Heart right ventricle (tissue), 16 donors: ENCODE data around the gene PLXNC1. TPM values are rescaled to one million over a fixed set of nuclear protein-coding genes. Genes with fewer than 3 reads are reported as not detected.

ENCODE experiments used
- ATAC-seq, 8 donors: fragments of 200-7000 bp; cut with Tn5 transposase; one replicate each; pipeline ENCODE4 v1.9.1; 2020; ENCODE audit warnings: mild to moderate bottlenecking in 8 of 8, moderate library complexity in 8 of 8, moderate number of reproducible peaks in 1 of 8
- DNase-seq, 2 donors: peaks; one replicate each; pipeline ENCODE4 v3.0.0-alpha.2; 2020
- H3K27ac ChIP-seq, 10 donors: fragments of 200-600 bp; sonication (generic) in 2 of 10; one replicate each; pipeline versions ENCODE4 v1.5.0 to v1.8.0; 2020 to 2022; ENCODE audit warnings: mild to moderate bottlenecking in 3 of 10
- H3K27me3 ChIP-seq, 7 donors: fragments of 200-600 bp; one replicate each; pipeline ENCODE4 v1.8.0; 2021 to 2022; ENCODE audit warnings: mild to moderate bottlenecking in 2 of 7
- H3K36me3 ChIP-seq, 9 donors: fragments of 200-600 bp; sonication (generic) in 1 of 9; one replicate each; pipeline versions ENCODE4 v1.5.0 to v1.8.0; 2020 to 2022; ENCODE audit warnings: mild to moderate bottlenecking in 2 of 9
- H3K4me1 ChIP-seq, 9 donors: fragments of 200-600 bp; sonication (generic) in 1 of 9; one replicate each; pipeline versions ENCODE4 v1.5.0 to v1.8.0; 2020 to 2022; ENCODE audit warnings: mild to moderate bottlenecking in 4 of 9
- H3K4me3 ChIP-seq, 10 donors: fragments of 200-600 bp; sonication (generic) in 2 of 10; one replicate each; pipeline versions ENCODE4 v1.5.0 to v1.8.0; 2020 to 2022; ENCODE audit warnings: mild to moderate bottlenecking in 7 of 10, moderate library complexity in 2 of 10
- H3K9me3 ChIP-seq, 11 donors: fragments of 200-600 bp in 10 of 11; sonication (generic) in 2 of 11; one replicate each; pipeline versions ENCODE4 v1.5.0 to v1.8.0; 2013 to 2022; ENCODE audit warnings: mild to moderate bottlenecking in 2 of 11, control low read depth in 1 of 11, moderate library complexity in 1 of 11
- CTCF ChIP-seq, 9 donors: fragments of 200-600 bp; sonication (generic) in 2 of 9; IDR thresholded peaks; one replicate each; pipeline versions ENCODE4 v1.5.0 to v1.8.0; 2021 to 2022; ENCODE audit warnings: antibody characterized with exemption in 9 of 9, mild to moderate bottlenecking in 5 of 9, moderate library complexity in 1 of 9
- WGBS, 2 donors: extraction: QIAGEN DNeasy Blood & Tissue Kit; methylation state at CpG; one replicate each; pipeline ENCODE4 v1.1.7; 2013; ENCODE audit warnings: inconsistent platforms in 1 of 2; 5-methylcytosine and 5-hydroxymethylcytosine counted together
- intact Hi-C, 10 donors: fragments of 100-400 bp; cut with DNase I; formaldehyde crosslinking; loops; one replicate each; pipeline versions ENCODE4 v1.11.1 to v1.14.2; 2022
- polyA plus RNA-seq, 2 donors: library from polyadenylated mRNA; stranded (reverse); fragments of 200-250 nt; gene quantifications; one replicate each; pipeline ENCODE4 v1.2.3, GENCODE V29; 2013
- total RNA-seq, 10 donors: library from RNA; stranded (reverse); fragmentation: NEBNext Ultra II Directional in 3 of 10; extraction: Animal tissue kit (Norgen Biotek cat#: 25700) in 3 of 10; gene quantifications; one replicate each; pipeline versions ENCODE4 v1.2.1 to v1.2.4, GENCODE V29; 2021 to 2023
- donor health status: Arrhythmogenic right ventricular cardiomyopathy.
- donor health status: ischemic (EF 13 %, LVEDD 7.1; RV severe dilation, severe dysfunction).
- donor health status: healthy with polysubstance abuse.
- donor health status: DM: no; HTN: yes; CAD: no.
- donor health status: DM: no; HTN: no; CAD: no.
- donor health status: ischemic (EF 25% LVEDD 6.9; RV normal size, moderate dysfunction).
- donor health status: ischemic (EF 25% LVEDD 5.7; RV mildly dilated, moderate dysfunction).
- donor health status: healthy.
- donor health status: DM: yes; HTN: yes; CAD: no.
- donor health status: Ischemic cardiomyopathy.
- donor health status: ischemic (EF 35%, LVEDD 5.7; RV mildly dilated, moderate dysfunction).
- donor health status: nonischemic (EF 11% LVEDD 7.7; RV severe dilation, severe dysfunction).
- donor health status: DM: yes; HTN: yes; CAD: no.
- donor health status: PGD.
- donor health status: ischemic (EF 29% LVEDD 5.4; RV normal size, mild dysfunction).
- donor health status: nonischemic (EF 23%, LVEDD 6.1; RV moderate dilation, normal function).

The PLXNC1 gene
- total and polyA plus RNA-seq, 12 donors, result 0.72 to 8.5 (median 2.7) TPM

- Histone ChIP-seq H3K36me3 (peaks cover 0 to 31% (median 0%) of the 10 kb centered on the region in 9 donors), H3K4me1 (peaks cover 0 to 80% (median 45%) of the 10 kb centered on the region in 9 donors), H3K27ac (peak overlapping the region in 7 of 10 donors; percentile 15 to 94 (median 88)), H3K27me3 (no peaks in the 10 kb centered on the region), H3K4me3 (no peak overlapping the region), H3K9me3 (no peaks in the 10 kb centered on the region)
- DNase-seq (no peak), ATAC-seq (no peak)
- intact Hi-C loops, result loop anchor here in 1 of 10 donors (10.0 kb wide), 1 partner anchor 119 kb away; the partner anchor contains the start of gene PLXNC1
- 56 to 57% methylated on average over 20 of the region's 20 CpGs for WGBS, 2 donors
- no peak for TF ChIP-seq CTCF (IDR thresholded peaks at IDR 0.05)
Observed at GRCh38 chr12:94263905-94264561, 115.7 kb downstream of the PLXNC1 start.

- DNase-seq (no peak), ATAC-seq (no peak)
- H3K27ac ChIP-seq, result peak overlapping the region in 7 of 10 donors; percentile 15 to 92 (median 86)
- intact Hi-C loops, result loop anchor here in 1 of 10 donors (10.0 kb wide), 1 partner anchor 120 kb away; the partner anchor contains the start of gene PLXNC1
- no peak overlapping the region for H3K4me3 ChIP-seq
- no peaks in the 10 kb centered on the region for H3K27me3 ChIP-seq
- H3K4me1 ChIP-seq, result peaks cover 0 to 80% (median 45%) of the 10 kb centered on the region in 9 donors
- no peaks in the 10 kb centered on the region for H3K9me3 ChIP-seq
- H3K36me3 ChIP-seq, result peaks cover 0 to 26% (median 0%) of the 10 kb centered on the region in 9 donors
- TF ChIP-seq CTCF (IDR thresholded peaks at IDR 0.05), result no peak
- 80 to 82% methylated on average over 19 of the region's 19 CpGs for WGBS, 2 donors
Observed at GRCh38 chr12:94264736-94265485, 116.5 kb downstream of the PLXNC1 start.

- Histone ChIP-seq H3K27me3 (no peaks in the 10 kb centered on the region), H3K9me3 (no peaks in the 10 kb centered on the region), H3K4me1 (peaks cover 0 to 78% (median 43%) of the 10 kb centered on the region in 9 donors), H3K36me3 (peaks cover 0 to 20% (median 0%) of the 10 kb centered on the region in 9 donors), H3K27ac (peak overlapping the region in 5 of 10 donors; percentile 13 to 92 (median 72)), H3K4me3 (no peak overlapping the region)
- WGBS, 2 donors, result 57 to 61% methylated on average over 7 of the region's 7 CpGs
- intact Hi-C loops, result loop anchor here in 1 of 10 donors (10.0 kb wide), 1 partner anchor 121 kb away; the partner anchor contains the start of gene PLXNC1
- DNase-seq, result no peak
- no peak for ATAC-seq
- TF ChIP-seq CTCF (IDR thresholded peaks at IDR 0.05), result no peak
Observed at GRCh38 chr12:94265539-94265938, 117.2 kb downstream of the PLXNC1 start.

- DNase-seq (no peak), ATAC-seq (no peak)
- H3K27me3 ChIP-seq, result no peaks in the 10 kb centered on the region
- peaks cover 0 to 13% (median 0%) of the 10 kb centered on the region in 9 donors for H3K36me3 ChIP-seq
- H3K27ac ChIP-seq, result peak overlapping the region in 6 of 10 donors; percentile 13 to 92 (median 58)
- H3K9me3 ChIP-seq, result no peaks in the 10 kb centered on the region
- peaks cover 0 to 72% (median 37%) of the 10 kb centered on the region in 9 donors for H3K4me1 ChIP-seq
- 90 to 91% methylated on average over 14 of the region's 14 CpGs for WGBS, 2 donors
- intact Hi-C loops, result loop anchor here in 1 of 10 donors (10.0 kb wide), 1 partner anchor 121 kb away; the partner anchor contains the start of gene PLXNC1
- H3K4me3 ChIP-seq, result no peak overlapping the region
- TF ChIP-seq CTCF (IDR thresholded peaks at IDR 0.05), result no peak
Observed at GRCh38 chr12:94265966-94266745, 117.8 kb downstream of the PLXNC1 start.
